ENCODE measurements around the gene DUOX2.

Gene DUOX2

GRCh38 chr15:45143946-45144345 is 30.0 kb upstream of the DUOX2 start:
- TF ChIP-seq CTCF (IDR thresholded peaks at IDR 0.05; ENCODE audit: insufficient read depth, low read length, poor library complexity, severe bottlenecking) = no peak
- H3K4me3 ChIP-seq (replicated peaks; ENCODE audit: low read depth, low read length) = no peak overlapping the region

GRCh38 chr15:45143056-45143455 is 29.1 kb upstream of the DUOX2 start:
- Histone ChIP-seq H3K4me3 (replicated peaks; ENCODE audit: low read depth, low read length) (no peak overlapping the region), H3K27me3 (replicated peaks; ENCODE audit: control insufficient read depth, insufficient read depth, low read length) (no peaks in the 10 kb centered on the region), H3K36me3 (ENCODE audit: control insufficient read depth, insufficient read depth, low read length) (no peaks in the 10 kb centered on the region)
- DNase-seq (ENCODE audit: extremely low read depth, insufficient read length) = no peak
- TF ChIP-seq CTCF (IDR thresholded peaks at IDR 0.05; ENCODE audit: insufficient read depth, low read length, poor library complexity, severe bottlenecking) = no peak

More at GRCh38 chr15:45143946-45144345, 30.0 kb upstream of the DUOX2 start:
- no peak for DNase-seq (ENCODE audit: extremely low read depth, insufficient read length)
- no peaks in the 10 kb centered on the region for H3K27me3 ChIP-seq (replicated peaks; ENCODE audit: control insufficient read depth, insufficient read depth, low read length)
- no peaks in the 10 kb centered on the region for H3K36me3 ChIP-seq (ENCODE audit: control insufficient read depth, insufficient read depth, low read length)

- Histone ChIP-seq H3K27me3 (replicated peaks; ENCODE audit: control insufficient read depth, insufficient read depth, low read length) (no peaks in the 10 kb centered on the region), H3K36me3 (ENCODE audit: control insufficient read depth, insufficient read depth, low read length) (no peaks in the 10 kb centered on the region), H3K4me3 (replicated peaks; ENCODE audit: low read depth, low read length) (no peak overlapping the region)
- DNase-seq (ENCODE audit: extremely low read depth, insufficient read length) = no peak
- TF ChIP-seq CTCF (IDR thresholded peaks at IDR 0.05; ENCODE audit: insufficient read depth, low read length, poor library complexity, severe bottlenecking) = no peak
Observed at GRCh38 chr15:45141386-45141785, 27.4 kb upstream of the DUOX2 start.

- Histone ChIP-seq H3K36me3 (ENCODE audit: control insufficient read depth, insufficient read depth, low read length) (no peaks in the 10 kb centered on the region), H3K27me3 (replicated peaks; ENCODE audit: control insufficient read depth, insufficient read depth, low read length) (no peaks in the 10 kb centered on the region), H3K4me3 (replicated peaks; ENCODE audit: low read depth, low read length) (no peak overlapping the region)
- TF ChIP-seq CTCF (IDR thresholded peaks at IDR 0.05; ENCODE audit: insufficient read depth, low read length, poor library complexity, severe bottlenecking) = no peak
- no peak for DNase-seq (ENCODE audit: extremely low read depth, insufficient read length)
Observed at GRCh38 chr15:45140557-45141250, 26.7 kb upstream of the DUOX2 start.

GRCh38 chr15:45139770-45140169 is 25.8 kb upstream of the DUOX2 start:
- no peak for DNase-seq (ENCODE audit: extremely low read depth, insufficient read length)
- TF ChIP-seq CTCF (IDR thresholded peaks at IDR 0.05; ENCODE audit: insufficient read depth, low read length, poor library complexity, severe bottlenecking) = no peak
- H3K4me3 ChIP-seq (replicated peaks; ENCODE audit: low read depth, low read length) = no peak overlapping the region
- H3K36me3 ChIP-seq (ENCODE audit: control insufficient read depth, insufficient read depth, low read length) = no peaks in the 10 kb centered on the region
- peaks cover 2% of the 10 kb centered on the region; the same call in 1 of the 2 replicates for H3K27me3 ChIP-seq (replicated peaks; ENCODE audit: control insufficient read depth, insufficient read depth, low read length)
